Measurements from ENCODE around the gene IRGC. TPM values are rescaled to one million over a fixed set of nuclear protein-coding genes. Genes with fewer than 3 reads are reported as not detected.

Gene IRGC, protein sequence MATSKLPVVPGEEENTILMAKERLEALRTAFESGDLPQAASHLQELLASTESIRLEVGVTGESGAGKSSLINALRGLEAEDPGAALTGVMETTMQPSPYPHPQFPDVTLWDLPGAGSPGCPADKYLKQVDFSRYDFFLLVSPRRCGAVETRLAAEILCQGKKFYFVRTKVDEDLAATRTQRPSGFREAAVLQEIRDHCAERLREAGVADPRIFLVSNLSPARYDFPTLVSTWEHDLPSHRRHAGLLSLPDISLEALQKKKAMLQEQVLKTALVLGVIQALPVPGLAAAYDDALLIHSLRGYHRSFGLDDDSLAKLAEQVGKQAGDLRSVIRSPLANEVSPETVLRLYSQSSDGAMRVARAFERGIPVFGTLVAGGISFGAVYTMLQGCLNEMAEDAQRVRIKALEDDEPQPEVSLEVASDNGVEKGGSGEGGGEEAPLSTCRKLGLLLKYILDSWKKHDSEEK
- total RNA-seq, result not detected in 2 replicates

DNA sequence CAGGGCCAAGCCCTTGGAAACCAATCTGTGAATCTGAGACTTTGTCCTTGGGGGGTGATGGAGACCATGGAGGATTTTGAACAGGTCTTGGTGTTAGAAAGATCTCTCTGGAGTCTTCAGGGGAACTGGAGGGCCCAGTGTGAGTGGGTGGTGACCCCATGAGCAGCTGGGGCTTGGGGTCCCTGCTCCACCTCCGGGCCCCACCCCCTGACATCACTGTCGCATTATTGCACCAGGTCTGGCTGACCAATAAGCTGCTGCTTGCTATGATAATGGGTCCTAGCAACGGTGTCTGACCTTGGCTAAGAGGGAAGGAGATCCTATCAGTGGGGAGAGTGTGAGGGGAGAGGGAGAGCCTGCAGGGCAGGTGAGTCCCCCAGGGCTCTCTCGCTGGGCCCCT is at the start of gene IRGC:
IRGC (plus strand) TSS at position 301 of the 400 bp plus-strand sequence. CDS start 2,483 bp downstream, outside the sequence.

DNA sequence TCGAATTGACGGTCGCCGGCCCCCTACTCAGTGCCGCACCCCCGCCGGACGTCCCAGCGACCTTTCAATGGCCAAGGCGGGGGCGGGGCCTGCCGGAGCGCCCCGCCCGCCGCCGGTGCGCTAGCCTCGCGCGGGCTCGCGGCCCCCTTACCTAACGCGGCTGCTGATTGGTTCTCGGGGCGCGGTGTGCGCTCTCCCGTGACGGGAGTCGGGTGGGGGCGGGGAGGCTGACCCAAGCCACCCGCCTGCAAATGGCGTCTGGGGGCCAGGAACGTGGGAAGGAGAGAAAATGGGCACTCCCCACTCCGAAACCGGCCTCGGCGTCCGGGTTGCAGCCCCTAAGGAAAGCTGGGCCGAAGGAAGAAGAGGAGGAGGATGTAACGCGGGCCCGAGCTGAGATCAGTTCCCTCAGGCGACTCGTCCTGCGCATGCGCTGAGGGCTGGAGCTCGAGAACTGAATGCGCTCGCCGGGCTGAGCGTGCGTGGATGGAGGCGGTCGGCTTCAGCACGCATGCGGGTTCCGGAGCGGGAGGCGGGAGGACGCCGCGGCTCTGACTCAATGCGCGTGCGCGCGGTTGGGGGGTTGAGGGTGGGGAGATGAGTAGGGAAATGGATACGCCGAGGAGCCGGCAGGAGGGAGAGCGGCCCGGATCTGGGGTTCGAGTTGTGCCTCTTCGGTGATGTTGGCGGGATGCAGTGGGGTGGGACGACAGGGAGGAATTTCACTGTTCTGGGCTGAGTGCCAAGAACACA is 38.8 kb downstream of the IRGC start, which contains the start of gene SMG9:
SMG9 (minus strand) TSS at position 460 of the 753 bp plus-strand sequence. CDS start 4,221 bp downstream, outside the sequence.

Other genes with a start within 250 kb of the IRGC start
- gene PHLDB3, start 211.3 kb upstream of the IRGC start, total RNA-seq, result 8.0 and 22.2 TPM in 2 replicates
- 89.1 and 93.0 TPM in 2 replicates for gene ETHE1, start 188.9 kb upstream of the IRGC start, total RNA-seq
- gene ZNF575, start 182.9 kb upstream of the IRGC start, total RNA-seq, result 21.8 TPM in 1 of 2 replicates, not detected in the other
- 21.6 and 33.4 TPM in 2 replicates for gene XRCC1, start 140.5 kb upstream of the IRGC start, total RNA-seq
- 4.6 and 5.3 TPM in 2 replicates for gene PINLYP, start 140.3 kb upstream of the IRGC start, total RNA-seq
- 15.8 and 43.0 TPM in 2 replicates for gene IRGQ, start 119.9 kb upstream of the IRGC start, total RNA-seq
- 7.2 and 19.6 TPM in 2 replicates for gene ZNF576, start 119.5 kb upstream of the IRGC start, total RNA-seq
- 0.26 TPM in 1 of 2 replicates, not detected in the other for gene SRRM5, start 104.0 kb upstream of the IRGC start, total RNA-seq
- gene ZNF428, start 96.4 kb upstream of the IRGC start, total RNA-seq, result 38.3 and 93.3 TPM in 2 replicates
- 2.6 and 4.8 TPM in 2 replicates for gene CADM4, start 76.2 kb upstream of the IRGC start, total RNA-seq
- 119 and 142 TPM in 2 replicates for gene PLAUR, start 45.9 kb upstream of the IRGC start, total RNA-seq
- gene SMG9, start 38.9 kb downstream of the IRGC start, total RNA-seq, result 6.9 and 16.0 TPM in 2 replicates
- gene KCNN4, start 64.9 kb downstream of the IRGC start, total RNA-seq, result 5.4 TPM in 1 of 2 replicates, not detected in the other
- gene LYPD5, start 86.4 kb downstream of the IRGC start, total RNA-seq, result 1.3 TPM in 1 of 2 replicates, not detected in the other
- 2.7 and 7.1 TPM in 2 replicates for gene ZNF283, start 111.2 kb downstream of the IRGC start, total RNA-seq
- 1.9 and 11.3 TPM in 2 replicates for gene ZNF404, start 167.9 kb downstream of the IRGC start, total RNA-seq
- 7.2 and 22.8 TPM in 2 replicates for gene ZNF45, start 219.2 kb downstream of the IRGC start, total RNA-seq
- 2.6 and 15.8 TPM in 2 replicates for gene ZNF221, start 235.2 kb downstream of the IRGC start, total RNA-seq

Measured in epithelial cell of alveolus of lung (primary cell).